D721Med (cell line): ENCODE data around the gene UXS1.

Experiments
- DNase-seq: peaks from one replicate; pipeline ENCODE4 v3.0.0; 2011; ENCODE audit warnings: low spot score; ENCODE audit not compliant: insufficient read length
- FAIRE-seq: peaks from 2 replicates; lab custom pipeline; 2011; peaks lifted over from hg19 to GRCh38; lab: Jason Lieb, UNC
- CTCF ChIP-seq: IDR thresholded peaks from 2 replicates; pipeline ENCODE4 v1.5.1; 2012; ENCODE audit warnings: mild to moderate bottlenecking, control low read depth; ENCODE audit not compliant: insufficient read depth; ENCODE audit errors: missing control alignments

UXS1 gene

GRCh38 chr2:106098664-106099063, 95.4 kb downstream of the UXS1 start:
- no peak for DNase-seq
- TF ChIP-seq CTCF = no peak
- FAIRE-seq = no peak

GRCh38 chr2:106098081-106098480, 96.0 kb downstream of the UXS1 start:
- TF ChIP-seq CTCF = no peak
- no peak for FAIRE-seq
- no peak for DNase-seq

- DNase-seq = no peak
- no peak for TF ChIP-seq CTCF
- no peak for FAIRE-seq
Observed at GRCh38 chr2:106097038-106098000, 96.8 kb downstream of the UXS1 start.

GRCh38 chr2:106096299-106097037, 97.6 kb downstream of the UXS1 start:
- DNase-seq (no peak), FAIRE-seq (no peak)
- TF ChIP-seq CTCF = no peak

GRCh38 chr2:106095478-106096298, 98.4 kb downstream of the UXS1 start:
- FAIRE-seq (no peak), DNase-seq (no peak)
- no peak for TF ChIP-seq CTCF

- TF ChIP-seq CTCF = no peak
- DNase-seq (no peak), FAIRE-seq (no peak)
Observed at GRCh38 chr2:106094131-106094841, 99.8 kb downstream of the UXS1 start.
